K562 (cell line): ENCODE data around the gene BLVRA. TPM values are rescaled to one million over a fixed set of nuclear protein-coding genes. Genes with fewer than 3 reads are reported as not detected.

Experiments
- EHMT2 ChIP-seq: fragments of 450-650 bp; IDR thresholded peaks from 2 replicates; pipeline ENCODE4 v1.6.1; 2018; ENCODE audit warnings: antibody characterized with exemption
- ETV6 ChIP-seq, 3 experiments: fragments of 150-350 bp in 1 of 3; sonication (generic) in 1 of 3; formaldehyde crosslinking in 1 of 3; IDR thresholded peaks; 2 replicates each; pipeline versions ENCODE4 v1.6.1 to v1.8.0; 2014 to 2022; ENCODE audit warnings: borderline replicate concordance in 2 of 3, low read depth in 2 of 3, antibody characterized with exemption in 1 of 3, low read length in 1 of 3, mild to moderate bottlenecking in 1 of 3, missing genetic modification reagents in 1 of 3
- FOSL1 ChIP-seq: fragments of 200-800 bp; sonication (Bioruptor generic); conservative IDR thresholded peaks from 2 replicates; pipeline ENCODE4 v1.6.1; 2016; ENCODE audit warnings: missing genetic modification characterization, missing compliant biosample characterization
- GATAD2B ChIP-seq: fragments of 450-650 bp; IDR thresholded peaks from 2 replicates; pipeline ENCODE4 v1.6.1; 2017; ENCODE audit warnings: mild to moderate bottlenecking, borderline replicate concordance
- NCOA1 ChIP-seq: fragments of 450-650 bp; IDR thresholded peaks from 2 replicates; pipeline ENCODE4 v1.6.1; 2016; ENCODE audit warnings: low read depth
- PHB ChIP-seq: fragments of 250-450 bp; sonication (Bioruptor Pico); IDR thresholded peaks from 2 replicates; pipeline ENCODE4 v1.5.0; 2021
- PTBP1 ChIP-seq: fragments of 200-400 bp; formaldehyde crosslinking; IDR thresholded peaks from 2 replicates; pipeline ENCODE4 v1.6.1; 2017; ENCODE audit warnings: low read depth, low read length
- TCF7 ChIP-seq: sonication (generic); IDR thresholded peaks from 2 replicates; pipeline ENCODE4 v1.6.1; 2016; ENCODE audit warnings: antibody characterized with exemption, borderline replicate concordance
- TCFL5 ChIP-seq: fragments of 250-450 bp; sonication (Bioruptor Pico); conservative IDR thresholded peaks from 2 replicates; pipeline ENCODE4 v1.6.1; 2021; ENCODE audit warnings: mild to moderate bottlenecking, moderate library complexity, matching md5 sums
- ZBTB7A ChIP-seq: IDR thresholded peaks from 2 replicates; pipeline ENCODE4 v1.6.1; 2011; ENCODE audit warnings: low read depth, mild to moderate bottlenecking, low read length, moderate library complexity, borderline replicate concordance; ENCODE audit not compliant: control insufficient read depth
- ZC3H11A ChIP-seq: IDR thresholded peaks from 2 replicates; pipeline ENCODE4 v1.6.1; 2012; ENCODE audit warnings: low read depth, low read length, improper control_type of control experiment
- ZNF133 ChIP-seq: fragments of 250-450 bp; sonication (Bioruptor Pico); IDR thresholded peaks from 2 replicates; pipeline ENCODE4 v1.4.0; 2020; ENCODE audit warnings: mild to moderate bottlenecking
- ZNF217 ChIP-seq: sonication (generic); formaldehyde crosslinking; IDR thresholded peaks from 2 replicates; pipeline ENCODE4 v1.8.0; 2022; ENCODE audit warnings: mild to moderate bottlenecking, missing genetic modification reagents
- ZNF407 ChIP-seq: fragments of 450-650 bp; IDR thresholded peaks from 2 replicates; pipeline ENCODE4 v1.6.1; 2016; ENCODE audit warnings: low read depth
- ZNF445 ChIP-seq: fragments of 250-450 bp; sonication (Bioruptor Pico); IDR thresholded peaks from 2 replicates; pipeline ENCODE4 v1.4.0; 2020; ENCODE audit warnings: low read depth, mild to moderate bottlenecking, moderate library complexity
- ZNF780A ChIP-seq: fragments of 250-450 bp; sonication (Bioruptor Pico); IDR thresholded peaks from 2 replicates; pipeline ENCODE4 v1.5.0; 2021; ENCODE audit warnings: mild to moderate bottlenecking
- polyA plus RNA-seq, 8 experiments: library from polyadenylated mRNA; depleted of rRNA in 4 of 8; stranded (reverse) in 5 of 8; unstranded in 3 of 8; fragments of >200 nt; fragmentation: Nextera tagmentation in 2 of 8; fragmentation: Illumina TruSeq in 1 of 8; extraction: Ambion mirVana in 2 of 8; extraction: Trizol in 1 of 8; gene quantifications; 2 replicates each; pipeline versions ENCODE4 v1.2.1 to v1.2.3, GENCODE V29; 2011 to 2014; ENCODE audit warnings: inconsistent platforms in 1 of 8, missing spikeins in 1 of 8
- total RNA-seq, 7 experiments: library from RNA; depleted of rRNA in 6 of 7; stranded (reverse); fragments of >200 nt in 6 of 7; fragmentation: Illumina TruSeq in 2 of 7; extraction: Trizol in 2 of 7; gene quantifications; 2 replicates each; pipeline versions ENCODE4 v1.2.1 to v1.2.3, GENCODE V29; 2011 to 2021; ENCODE audit warnings: low replicate concordance in 1 of 7
- TF ChIP-seq, protein P1 (sequence below): fragments of 450-650 bp; IDR thresholded peaks from 2 replicates; pipeline ENCODE4 v1.6.1; 2017; ENCODE audit warnings: antibody characterized with exemption, mild to moderate bottlenecking

The BLVRA gene
- total and polyA plus RNA-seq, 9 of the 15 experiments (the other 6 are each of a cell fraction or from before 2014, with no cell fraction given): 48.5 to 147 (median 61.5) TPM

- TF ChIP-seq, protein P1, sequence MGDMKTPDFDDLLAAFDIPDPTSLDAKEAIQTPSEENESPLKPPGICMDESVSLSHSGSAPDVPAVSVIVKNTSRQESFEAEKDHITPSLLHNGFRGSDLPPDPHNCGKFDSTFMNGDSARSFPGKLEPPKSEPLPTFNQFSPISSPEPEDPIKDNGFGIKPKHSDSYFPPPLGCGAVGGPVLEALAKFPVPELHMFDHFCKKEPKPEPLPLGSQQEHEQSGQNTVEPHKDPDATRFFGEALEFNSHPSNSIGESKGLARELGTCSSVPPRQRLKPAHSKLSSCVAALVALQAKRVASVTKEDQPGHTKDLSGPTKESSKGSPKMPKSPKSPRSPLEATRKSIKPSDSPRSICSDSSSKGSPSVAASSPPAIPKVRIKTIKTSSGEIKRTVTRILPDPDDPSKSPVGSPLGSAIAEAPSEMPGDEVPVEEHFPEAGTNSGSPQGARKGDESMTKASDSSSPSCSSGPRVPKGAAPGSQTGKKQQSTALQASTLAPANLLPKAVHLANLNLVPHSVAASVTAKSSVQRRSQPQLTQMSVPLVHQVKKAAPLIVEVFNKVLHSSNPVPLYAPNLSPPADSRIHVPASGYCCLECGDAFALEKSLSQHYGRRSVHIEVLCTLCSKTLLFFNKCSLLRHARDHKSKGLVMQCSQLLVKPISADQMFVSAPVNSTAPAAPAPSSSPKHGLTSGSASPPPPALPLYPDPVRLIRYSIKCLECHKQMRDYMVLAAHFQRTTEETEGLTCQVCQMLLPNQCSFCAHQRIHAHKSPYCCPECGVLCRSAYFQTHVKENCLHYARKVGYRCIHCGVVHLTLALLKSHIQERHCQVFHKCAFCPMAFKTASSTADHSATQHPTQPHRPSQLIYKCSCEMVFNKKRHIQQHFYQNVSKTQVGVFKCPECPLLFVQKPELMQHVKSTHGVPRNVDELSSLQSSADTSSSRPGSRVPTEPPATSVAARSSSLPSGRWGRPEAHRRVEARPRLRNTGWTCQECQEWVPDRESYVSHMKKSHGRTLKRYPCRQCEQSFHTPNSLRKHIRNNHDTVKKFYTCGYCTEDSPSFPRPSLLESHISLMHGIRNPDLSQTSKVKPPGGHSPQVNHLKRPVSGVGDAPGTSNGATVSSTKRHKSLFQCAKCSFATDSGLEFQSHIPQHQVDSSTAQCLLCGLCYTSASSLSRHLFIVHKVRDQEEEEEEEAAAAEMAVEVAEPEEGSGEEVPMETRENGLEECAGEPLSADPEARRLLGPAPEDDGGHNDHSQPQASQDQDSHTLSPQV: peak; percentile 62; the same call in 1 of the 2 replicates
- no peak for TF ChIP-seq ZNF445 (CRISPR knock-in tag)
- no peak for TF ChIP-seq TCF7
- no peak for TF ChIP-seq ZNF407
- no peak for TF ChIP-seq ZBTB7A
- peak; percentile 78 for TF ChIP-seq FOSL1 (tag)
- no peak for TF ChIP-seq EHMT2
- TF ChIP-seq ETV6 (IDR thresholded peaks at IDR 0.05; ENCODE audit: borderline replicate concordance in 1 of 2, low read depth in 2 of 2, low read length in 1 of 2): no peak
- no peak for TF ChIP-seq ETV6 (CRISPR knock-in tag; IDR thresholded peaks at IDR 0.05; ENCODE audit: borderline replicate concordance)
- no peak for TF ChIP-seq ZNF133 (CRISPR knock-in tag)
- no peak for TF ChIP-seq ZNF217
- TF ChIP-seq PHB (CRISPR knock-in tag): no peak
- TF ChIP-seq ZC3H11A: no peak
- no peak for TF ChIP-seq ZNF780A (CRISPR knock-in tag)
- no peak for TF ChIP-seq PTBP1
- TF ChIP-seq GATAD2B: no peak
- no peak for TF ChIP-seq TCFL5 (CRISPR knock-in tag)
- peak; percentile 57; the same call in 1 of the 2 replicates for TF ChIP-seq NCOA1
Measured at GRCh38 chr7:43756368-43757072, 2.0 kb upstream of the BLVRA start (continued).
